NCI-H510A treated with DMSO at 0.1 percent for 48 hours (cell line): Measurements from ENCODE around the gene CA6.
"Not testable (repeated sequence)": the region's sequence is repeated elsewhere in the genome, so short reads cannot be mapped to it uniquely, and the experiment has no call there.

Experiments used
- DNase-seq: peaks from one replicate; lab custom pipeline; 2025; lab: John Stamatoyannopoulos, UW

The CA6 gene

DNA sequence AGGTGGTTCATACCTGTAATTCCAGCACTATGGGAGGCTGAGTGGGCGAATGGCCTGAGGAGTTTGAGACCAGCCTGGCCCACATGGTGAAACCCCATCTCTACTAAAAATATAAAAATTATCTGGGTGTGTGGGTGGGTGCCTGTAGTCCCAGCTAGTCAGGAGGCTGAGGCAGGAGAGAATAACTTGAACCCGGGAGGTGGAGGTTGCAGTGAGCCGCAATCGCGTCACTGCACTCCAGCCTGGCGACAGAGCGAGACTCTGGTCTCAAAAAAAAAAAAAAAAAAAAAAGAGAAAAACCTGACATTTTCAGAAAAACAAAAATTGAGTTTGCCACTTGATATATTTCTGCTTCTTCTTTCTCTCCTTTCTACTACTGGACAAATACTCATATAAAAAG lies 24.3 kb downstream of the CA6 start:
- no peak for DNase-seq

DNA sequence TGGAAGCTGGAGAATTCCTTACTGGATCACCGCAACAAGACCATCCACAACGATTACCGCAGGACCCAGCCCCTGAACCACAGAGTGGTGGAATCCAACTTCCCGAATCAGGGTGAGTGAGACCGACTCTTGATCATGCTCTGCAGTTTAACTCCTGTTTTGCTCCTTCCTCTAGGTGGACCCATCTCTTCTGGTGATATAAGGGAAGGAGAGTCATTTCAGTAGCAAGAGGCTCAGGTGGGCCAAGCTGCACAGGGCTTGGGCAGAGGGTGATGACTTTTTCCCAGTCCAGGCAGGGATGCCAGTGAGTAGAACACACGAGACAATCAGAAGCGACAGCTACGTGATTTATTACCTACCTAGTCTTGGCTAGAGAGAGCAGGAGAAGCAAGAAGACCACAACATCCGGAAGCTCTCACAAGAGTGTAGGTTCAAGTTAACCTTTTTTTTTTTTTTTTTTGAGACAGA lies 25.2 kb downstream of the CA6 start:
- DNase-seq, result no peak

GRCh38 chr1:8974551-8974950 lies 28.9 kb downstream of the CA6 start:
- DNase-seq, result no peak

GRCh38 chr1:8976338-8976737 lies 30.7 kb downstream of the CA6 start:
- no peak for DNase-seq

DNA sequence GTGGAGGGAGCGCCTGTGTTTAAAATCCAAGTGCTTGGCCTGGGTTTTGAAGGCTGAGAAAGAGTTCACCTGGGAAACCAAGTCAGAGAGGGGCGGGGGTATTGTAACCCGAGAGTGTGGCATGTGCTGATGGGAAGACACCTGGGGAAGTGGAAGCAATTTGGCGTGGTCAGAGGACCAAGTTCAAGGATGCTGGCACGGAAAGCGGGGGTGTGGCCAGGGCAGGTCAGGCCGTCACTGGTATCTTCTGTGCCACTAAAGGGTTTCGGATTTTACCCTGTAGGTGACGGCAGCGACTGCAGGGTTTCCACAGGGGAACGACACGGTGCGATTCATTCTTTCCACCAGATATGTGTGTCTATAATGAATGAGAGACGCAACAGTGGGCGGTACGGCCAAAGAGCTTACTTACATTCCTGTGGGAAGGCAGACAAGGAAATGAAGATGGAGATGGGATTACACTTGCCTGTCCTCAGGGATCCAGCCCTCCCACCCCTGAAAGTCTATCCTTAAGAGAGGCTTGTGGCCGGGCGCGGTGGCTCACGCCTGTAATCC lies 31.3 kb downstream of the CA6 start:
- no peak for DNase-seq

GRCh38 chr1:8980656-8981055 lies 35.0 kb downstream of the CA6 start:
- no peak for DNase-seq

DNA sequence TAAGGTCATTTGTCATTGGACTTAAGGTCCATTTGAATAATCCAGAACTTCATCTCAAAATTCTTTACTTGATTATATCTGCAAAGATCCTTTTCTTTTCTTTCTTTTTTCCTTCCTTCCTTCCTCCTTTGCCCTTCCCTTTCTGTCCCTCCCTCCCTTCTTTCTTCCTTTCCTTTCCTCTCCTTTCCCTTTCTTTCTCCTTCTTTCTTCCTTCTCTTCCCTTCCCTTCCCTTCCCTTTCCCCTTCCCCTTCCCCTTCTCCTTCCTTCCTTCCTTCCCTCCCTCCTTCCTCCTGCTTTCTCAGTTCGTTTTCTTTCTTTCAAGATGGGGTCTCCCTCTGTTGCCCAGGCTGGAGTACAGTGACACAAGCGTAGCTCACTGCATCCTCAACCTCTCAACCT lies 35.5 kb downstream of the CA6 start:
- no peak for DNase-seq

DNA sequence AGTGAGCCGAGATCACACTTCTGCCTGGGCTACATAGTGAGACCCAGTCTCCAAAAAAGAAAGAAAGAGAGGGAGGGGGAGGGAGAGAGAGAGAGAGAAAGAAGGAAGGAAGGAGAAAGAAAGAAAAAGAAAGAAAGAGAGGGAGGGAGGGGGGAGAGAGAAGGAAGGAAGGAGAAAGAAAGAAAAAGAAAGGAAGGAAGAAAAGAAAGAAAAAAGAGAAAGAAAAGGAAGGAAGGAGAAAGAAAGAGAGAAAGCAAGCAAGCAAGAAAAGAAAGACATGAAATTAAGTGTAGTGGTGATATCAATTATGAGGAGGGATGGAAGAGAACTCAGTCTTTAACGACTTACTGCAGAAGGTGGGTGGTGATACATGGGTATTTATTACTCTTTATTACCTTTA lies 38.5 kb downstream of the CA6 start:
- DNase-seq, result no peak

DNA sequence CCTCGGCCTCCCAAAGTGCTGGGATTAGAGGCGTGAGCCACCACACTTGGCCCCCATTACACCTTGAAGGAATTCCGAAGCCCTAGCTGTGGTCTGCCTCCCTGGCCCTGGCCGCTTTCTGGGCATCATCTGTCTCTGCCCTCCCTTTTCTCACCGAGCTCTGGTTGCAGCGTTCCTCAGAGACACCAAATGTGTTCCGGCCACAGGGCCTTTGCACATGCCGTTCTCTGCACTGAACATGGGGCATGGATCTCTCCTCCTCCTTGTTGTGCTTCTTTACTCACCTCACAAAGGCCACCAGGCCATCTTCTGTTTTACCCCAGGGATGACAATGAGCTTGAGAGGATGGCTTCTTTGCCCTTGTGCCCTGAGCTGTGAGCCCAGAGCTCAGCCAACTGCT lies 39.3 kb downstream of the CA6 start:
- DNase-seq, result no peak

DNA sequence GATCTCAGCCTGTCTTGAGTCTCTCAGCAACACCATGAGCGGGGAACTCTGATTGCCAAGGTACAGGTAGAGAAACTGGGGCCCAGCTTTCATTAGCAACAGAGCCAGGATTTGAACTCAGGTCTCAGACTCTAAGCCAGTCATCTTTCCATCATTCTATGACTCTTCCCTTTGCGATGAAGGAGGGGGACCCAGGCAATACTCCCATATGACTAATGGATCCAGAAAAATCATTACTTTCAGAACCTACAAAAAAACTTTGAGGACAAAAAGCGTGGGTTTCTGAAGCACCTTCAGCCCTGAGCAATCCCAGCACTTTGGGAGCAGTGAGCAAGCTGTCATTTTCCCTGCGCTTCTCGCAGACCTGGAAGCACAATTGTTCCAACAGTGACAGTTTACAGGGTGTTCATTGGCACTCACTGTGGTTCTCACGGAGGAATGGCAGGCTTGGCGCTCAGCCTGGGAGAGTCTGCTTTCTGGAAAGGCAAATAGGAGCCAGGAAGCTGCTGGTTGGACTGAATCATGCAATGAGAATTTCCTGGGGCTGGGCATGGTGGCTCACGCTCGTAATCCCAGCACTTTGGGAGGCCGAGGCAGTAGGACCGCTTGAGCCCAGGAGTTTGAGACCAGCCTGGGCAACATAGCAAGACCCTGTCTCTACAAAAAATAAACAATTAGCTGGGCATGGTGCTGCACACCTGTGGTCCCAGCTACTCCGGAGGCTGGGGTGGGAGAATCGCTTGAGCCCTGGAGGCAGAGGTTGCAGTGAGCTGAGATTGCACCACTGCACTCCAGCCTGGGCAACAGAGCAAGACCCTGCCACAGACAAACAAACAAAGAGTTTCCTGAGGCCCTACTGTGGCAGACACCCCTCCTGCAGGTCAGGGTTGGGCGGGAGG lies 40.5 kb downstream of the CA6 start:
- no peak for DNase-seq

- no peak for DNase-seq
These were observed 41.1 kb downstream of the CA6 start for GRCh38 chr1:8986814-8987190.

DNA sequence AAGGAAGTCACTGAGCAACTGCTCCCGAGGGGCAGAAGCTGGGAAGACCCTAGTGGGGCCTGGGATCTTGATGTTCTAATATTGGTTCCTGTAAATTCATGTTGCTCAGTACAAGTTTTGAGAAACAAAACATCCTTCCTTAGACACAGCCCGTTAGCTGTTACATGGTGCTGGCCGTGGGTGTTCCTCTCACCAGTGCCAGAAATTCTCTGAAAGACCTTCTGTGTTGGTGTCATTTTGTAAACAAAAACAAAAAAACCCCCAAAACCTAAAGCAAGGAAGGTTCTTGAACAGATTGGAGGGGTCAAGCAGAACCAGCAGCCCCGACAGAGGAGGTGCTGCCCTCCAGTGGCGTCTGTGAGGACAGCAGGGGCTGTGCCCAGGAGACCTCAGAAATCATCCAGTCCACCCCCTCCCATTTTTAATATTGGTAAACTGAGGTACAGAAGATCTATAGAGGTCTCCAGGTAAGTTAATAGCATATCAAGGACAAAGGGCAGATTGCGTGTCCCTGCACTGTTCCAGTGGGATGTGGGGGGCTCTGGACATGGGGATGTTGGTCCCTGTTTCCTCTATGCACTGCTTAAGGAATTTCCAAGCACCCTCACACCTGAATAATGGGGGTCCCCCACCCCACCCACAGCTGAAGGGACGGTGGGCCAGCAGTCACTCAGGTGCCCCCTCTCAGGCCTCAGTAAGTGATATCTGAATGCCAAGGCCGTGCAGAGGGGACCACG lies 42.4 kb downstream of the CA6 start:
- DNase-seq, result peak; percentile 53

DNA sequence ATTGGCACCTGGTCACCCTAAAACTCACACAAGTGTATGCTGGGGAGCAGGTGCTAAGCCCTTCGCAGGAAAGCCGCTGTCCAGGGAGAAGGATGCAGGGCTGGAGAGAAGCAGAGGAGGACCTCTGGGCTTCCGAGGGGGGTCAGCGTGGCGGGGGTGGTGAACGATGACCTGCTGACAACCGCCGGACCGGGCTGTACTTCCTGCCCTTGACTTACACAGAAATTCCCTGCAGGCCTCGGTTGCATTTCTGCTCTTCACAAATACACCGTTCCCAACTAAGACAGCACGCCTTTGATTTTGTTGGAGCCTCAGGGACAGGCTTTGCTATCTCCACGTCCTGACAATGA lies 42.9 kb downstream of the CA6 start:
- DNase-seq, result no peak

DNA sequence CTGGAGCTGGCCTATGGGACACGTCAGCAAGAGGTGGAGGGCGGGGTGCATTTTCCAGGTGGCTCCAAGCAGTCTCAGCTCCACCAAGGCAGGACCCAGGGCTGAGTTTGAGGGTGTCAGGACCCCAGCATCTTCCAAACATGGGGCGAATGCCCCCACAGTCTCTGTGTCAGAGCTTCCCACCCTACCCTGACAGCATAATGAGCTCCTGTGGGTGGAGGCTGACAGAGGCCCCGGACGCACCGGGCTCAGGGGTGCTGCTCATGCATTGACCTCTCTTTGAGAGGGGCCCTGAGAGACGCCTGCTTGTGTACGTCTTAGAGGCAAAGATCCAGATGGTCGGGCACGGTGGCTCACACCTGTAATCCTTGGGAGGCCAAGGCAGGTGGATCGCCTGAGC lies 43.4 kb downstream of the CA6 start:
- DNase-seq, result no peak

- no peak for DNase-seq
These were observed 44.2 kb downstream of the CA6 start for GRCh38 chr1:8989821-8990220.

DNA sequence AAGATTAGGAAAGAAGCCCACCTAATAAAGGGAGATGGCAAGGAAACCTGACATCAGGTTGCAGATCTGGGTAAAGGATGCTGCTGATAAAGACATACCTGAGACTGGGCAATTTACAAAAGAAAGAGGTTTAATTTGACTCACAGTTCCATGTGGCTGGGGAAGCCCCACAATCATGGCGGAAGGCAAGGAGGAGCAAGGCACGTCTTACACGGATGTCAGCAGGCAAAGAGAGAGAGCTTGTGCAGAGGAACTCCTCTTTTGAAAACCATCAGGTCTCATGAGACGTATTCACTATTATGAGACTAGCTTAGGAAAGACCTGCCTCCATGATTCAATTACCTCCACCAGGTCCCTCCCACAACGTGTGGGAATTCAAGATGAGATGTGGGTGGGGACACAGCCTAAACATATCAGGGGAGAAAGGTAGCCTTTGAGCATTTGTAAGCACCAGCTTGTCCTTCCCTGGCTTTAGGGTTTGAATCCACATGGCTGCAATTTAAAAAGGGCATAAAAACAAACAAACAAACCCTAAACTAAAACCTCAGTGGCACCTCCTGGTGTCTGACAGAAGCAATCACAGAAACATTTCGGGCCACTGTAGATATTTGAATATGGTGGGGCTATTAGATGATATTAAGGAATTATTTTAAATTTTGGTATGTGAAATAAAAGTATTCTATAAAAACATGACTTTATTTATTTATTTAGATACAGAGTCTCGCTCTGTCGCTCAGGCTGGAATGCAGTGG lies 47.4 kb downstream of the CA6 start:
- DNase-seq, result no peak

DNA sequence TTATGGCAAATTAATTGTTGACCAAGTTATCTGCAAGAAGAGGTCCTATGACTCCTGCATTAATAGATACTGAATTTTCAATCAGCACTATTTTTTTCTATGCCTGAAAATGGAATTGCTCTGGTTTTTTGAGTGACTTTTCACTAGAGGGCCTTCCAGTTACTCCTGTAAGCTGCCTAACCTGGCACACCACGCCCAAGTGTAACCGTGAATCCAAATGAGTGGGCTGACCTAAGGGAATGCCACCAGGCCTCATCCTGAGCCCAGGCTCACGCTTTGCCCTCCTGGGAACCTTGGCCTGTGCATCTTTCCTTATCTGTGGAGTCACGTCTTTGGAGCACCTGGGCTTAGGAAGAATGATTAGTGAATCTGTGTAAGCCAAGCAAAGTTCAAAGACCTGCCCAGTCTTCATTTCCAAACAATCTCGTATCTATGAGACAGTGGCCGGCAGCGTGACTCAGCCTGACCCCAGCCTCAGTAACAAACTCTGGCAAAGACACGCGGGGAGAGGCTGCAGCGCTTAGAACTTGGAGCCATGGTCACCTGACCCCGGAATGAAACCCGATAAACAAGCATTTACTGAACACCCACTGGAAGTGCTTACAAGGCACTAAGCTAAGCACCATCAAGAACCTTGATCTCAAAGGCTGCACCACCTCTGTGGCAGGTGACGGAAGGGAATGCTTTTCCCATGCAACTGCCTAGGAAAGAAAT lies 48.5 kb downstream of the CA6 start:
- DNase-seq, result not testable (repeated sequence)

DNA sequence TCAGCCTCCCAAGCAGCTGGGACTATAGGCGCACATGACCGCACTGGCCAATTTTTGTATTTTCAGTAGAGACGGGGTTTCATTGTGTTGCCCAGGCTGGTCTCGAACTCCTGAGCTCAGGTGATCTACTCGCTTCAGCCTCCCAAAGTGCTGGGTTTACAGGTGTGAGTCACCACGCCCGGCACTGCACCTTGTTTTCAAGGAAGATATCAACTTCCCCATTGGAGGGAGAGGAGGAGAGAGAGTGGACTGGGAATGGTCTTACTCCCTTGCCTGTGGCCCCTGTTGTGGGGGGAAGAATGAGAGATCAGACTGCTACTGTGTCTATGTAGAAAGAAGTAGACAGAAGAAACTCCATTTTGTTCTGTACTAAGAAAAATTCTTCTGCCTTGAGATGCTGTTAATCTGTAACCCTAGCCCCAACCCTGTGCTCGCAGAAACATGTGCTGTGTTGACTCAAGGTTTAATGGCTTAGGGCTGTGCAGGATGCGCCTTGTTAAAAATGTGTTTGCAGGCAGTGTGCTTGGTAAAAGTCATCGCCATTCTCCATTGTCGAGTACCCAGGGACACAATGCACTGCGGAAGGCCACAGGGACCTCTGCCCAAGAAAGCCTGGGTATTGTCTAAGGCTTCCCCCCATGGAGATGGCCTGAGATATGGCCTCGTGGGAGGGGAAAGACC lies 56.0 kb downstream of the CA6 start:
- peak; percentile 42 for DNase-seq

GRCh38 chr1:9002215-9002560 lies 56.5 kb downstream of the CA6 start:
- DNase-seq, result not testable (repeated sequence)

DNA sequence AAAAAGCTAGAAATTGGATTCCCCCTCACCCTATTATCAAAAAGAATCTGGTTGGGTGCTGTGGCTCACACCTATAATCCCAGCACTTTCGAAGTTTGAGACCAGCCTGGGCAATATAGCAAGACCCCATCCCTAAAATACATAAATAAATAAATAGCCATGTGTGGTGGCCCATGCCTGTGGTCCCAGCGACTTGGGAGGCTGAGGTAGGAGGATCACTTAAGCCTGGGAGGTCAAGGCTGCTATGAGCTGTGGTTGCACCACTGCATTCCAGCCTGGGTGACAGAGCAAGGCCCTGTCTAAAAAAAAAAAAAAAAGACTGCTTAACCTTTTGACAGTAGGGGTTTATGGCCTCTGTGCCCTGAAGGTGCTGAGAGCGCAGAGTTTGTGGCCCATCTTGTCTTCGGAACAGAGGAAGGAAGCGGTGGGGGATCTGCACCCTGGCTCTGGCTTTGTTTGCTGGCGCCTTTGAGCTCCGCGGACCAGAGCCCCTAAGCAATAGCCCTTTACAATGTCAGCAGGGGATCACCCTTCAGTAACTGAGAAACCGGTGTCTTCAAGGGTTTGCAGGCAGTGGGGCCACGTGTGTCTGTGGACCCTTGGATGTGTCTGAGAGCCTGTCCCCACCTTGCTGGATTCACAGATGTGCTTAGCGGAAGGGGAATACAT lies 58.5 kb downstream of the CA6 start:
- no peak for DNase-seq
